ENCODE results near the gene JOSD1. TPM values are rescaled to one million over a fixed set of nuclear protein-coding genes. Genes with fewer than 3 reads are reported as not detected.

JOSD1 gene
- total and polyA plus RNA-seq, 9 of the 15 experiments (the other 6 are each of a cell fraction or from before 2014, with no cell fraction given): 8.9 to 39.1 (median 30.4) TPM

DNA sequence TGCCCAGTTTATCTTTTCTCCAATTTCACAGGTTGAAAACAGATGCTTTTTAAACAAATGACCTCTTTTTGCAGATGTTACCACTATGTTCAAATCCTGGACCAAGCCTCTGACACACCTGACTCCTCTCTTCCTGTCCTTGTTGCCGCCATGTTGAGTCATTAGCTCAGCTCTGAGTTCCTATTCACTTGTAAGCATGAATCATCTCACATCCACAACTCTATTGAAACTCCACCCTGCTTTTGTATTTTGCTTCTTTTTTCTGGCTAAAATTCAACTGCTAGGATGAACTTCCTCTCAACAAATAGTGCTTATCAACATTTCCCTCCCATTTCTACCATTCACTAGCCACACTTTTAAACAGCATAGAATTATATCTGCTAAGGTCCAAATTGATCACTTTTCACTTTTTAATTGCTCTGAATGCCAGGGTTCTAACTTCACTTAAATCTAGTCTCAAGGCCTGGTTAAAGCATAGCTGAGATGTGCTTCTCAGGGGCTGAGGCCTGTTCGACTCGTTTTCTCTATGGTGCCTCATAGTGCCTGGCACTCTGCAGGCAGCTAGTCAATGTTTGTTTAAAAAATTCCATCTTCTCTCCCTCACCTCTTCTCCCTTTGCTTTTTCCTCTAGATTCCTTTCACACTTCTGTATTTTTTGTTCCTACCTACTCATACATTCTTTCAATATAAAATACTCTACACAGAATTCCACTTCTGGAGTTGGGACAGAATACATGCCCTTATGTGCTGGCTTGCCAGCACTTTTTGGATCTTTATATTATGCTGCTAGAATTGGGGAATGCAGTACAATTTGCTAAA, 3.9 kb downstream of the JOSD1 start (continued):
- TF ChIP-seq NFIX (CRISPR knock-in tag; IDR thresholded peaks at IDR 0.05; ENCODE audit: low read depth): no peak
- TF ChIP-seq, protein P1, sequence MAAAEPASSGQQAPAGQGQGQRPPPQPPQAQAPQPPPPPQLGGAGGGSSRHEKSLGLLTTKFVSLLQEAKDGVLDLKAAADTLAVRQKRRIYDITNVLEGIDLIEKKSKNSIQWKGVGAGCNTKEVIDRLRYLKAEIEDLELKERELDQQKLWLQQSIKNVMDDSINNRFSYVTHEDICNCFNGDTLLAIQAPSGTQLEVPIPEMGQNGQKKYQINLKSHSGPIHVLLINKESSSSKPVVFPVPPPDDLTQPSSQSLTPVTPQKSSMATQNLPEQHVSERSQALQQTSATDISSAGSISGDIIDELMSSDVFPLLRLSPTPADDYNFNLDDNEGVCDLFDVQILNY (CRISPR knock-in tag; IDR thresholded peaks at IDR 0.05): no peak
- TF ChIP-seq JUND (IDR thresholded peaks at IDR 0.05; ENCODE audit: borderline replicate concordance, low read depth, low read length): peak; percentile 52; the same call in 1 of the 2 replicates
- peak; percentile 40; the same call in 1 of the 3 replicates for TF ChIP-seq JUND (tag; IDR thresholded peaks at IDR 0.05; ENCODE audit: borderline replicate concordance, low read depth, low read length)
- no peak for TF ChIP-seq RB1 (IDR thresholded peaks at IDR 0.05; ENCODE audit: low read depth)
- TF ChIP-seq HLTF (IDR thresholded peaks at IDR 0.05): no peak
- TF ChIP-seq ZNF57 (CRISPR knock-in tag; IDR thresholded peaks at IDR 0.05): no peak
- TF ChIP-seq DPF2 (IDR thresholded peaks at IDR 0.05): 0 out of 2 replicates have a peak, but pooled peaks have one; percentile 25
- no peak for TF ChIP-seq SMAD1 (IDR thresholded peaks at IDR 0.05; ENCODE audit: low read depth, low read length, partially characterized antibody)
- TF ChIP-seq ELF2 (CRISPR knock-in tag; IDR thresholded peaks at IDR 0.05): no peak

DNA sequence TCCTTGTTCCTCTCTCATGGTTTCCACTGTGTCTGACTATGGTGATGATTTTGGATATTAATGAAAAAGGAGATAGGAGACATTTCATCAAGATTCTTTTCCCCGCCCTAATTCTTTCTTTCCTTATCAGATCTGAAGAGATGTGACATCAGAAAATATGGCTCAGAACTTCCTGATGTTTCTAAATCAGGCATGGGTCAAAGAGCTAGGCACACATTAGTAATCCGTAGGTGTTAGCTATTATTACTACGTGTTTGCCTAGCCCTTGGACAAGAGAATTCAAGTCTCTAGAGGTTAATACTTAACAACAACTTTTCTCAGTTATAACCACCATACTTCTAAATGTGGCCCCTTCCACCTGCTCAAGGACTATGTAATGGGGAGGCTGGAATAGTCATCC, 5.8 kb downstream of the JOSD1 start:
- DNase-seq (ENCODE audit: extremely low read depth in 1 of 4, low spot score in 3 of 4): no peak
- ChIA-PET POLR2A (interaction anchor here (0.7 to 1.7 kb wide), 3 partner anchors 11 to 398 kb away, joined by 3 to 8 read pairs (median 4); partner anchors contain the start of genes GTPBP1 and TOMM22), CTCF (ENCODE audit: low intra/inter-chr PET ratio) (no interaction called here)
- Histone ChIP-seq H3K27ac (ENCODE audit: extremely low read depth, low read depth, low read length) (no peak overlapping the region), H3K79me2 (ENCODE audit: control insufficient read depth, insufficient read depth, low read length) (peaks cover 74% of the 10 kb centered on the region), H3K9ac (ENCODE audit: insufficient read depth in 1 of 2, low read depth in 2 of 2, low read length in 2 of 2) (no peak overlapping the region), H3K36me3 (ENCODE audit: control insufficient read depth, insufficient read depth, low read length) (peaks cover 54% of the 10 kb centered on the region), H3K4me1 (replicated peaks in 1 of 2; ENCODE audit: control insufficient read depth in 2 of 2, insufficient read depth in 2 of 2, low read length in 2 of 2) (peaks cover 23 to 41% of the 10 kb centered on the region in 2 experiments; a peak in 4 of 5 replicates), H3K4me2 (ENCODE audit: insufficient read depth, low read length) (no peak overlapping the region), H3K9me3 (replicated peaks; ENCODE audit: control insufficient read depth, insufficient read depth, low read depth, low read length) (no peaks in the 10 kb centered on the region), H2AFZ (ENCODE audit: low read depth, low read length) (no peak overlapping the region), H4K20me1 (replicated peaks; ENCODE audit: control insufficient read depth, insufficient read depth, low read length) (no peaks in the 10 kb centered on the region; the same call in 1 of the 2 replicates), H3K27me3 (ENCODE audit: control insufficient read depth in 2 of 2, insufficient read depth in 2 of 2, low read length in 2 of 2) (no peaks in the 10 kb centered on the region), H3K4me3 (no peak overlapping the region), H3K9me1 (ENCODE audit: control insufficient read depth, insufficient read depth, low read length) (peaks cover 3% of the 10 kb centered on the region)
- 59% methylated on average over 3 of the region's 3 CpGs for WGBS (ENCODE audit: insufficient coverage, low coverage, missing lambda C conversion rate)
- intact Hi-C loops (cut with micrococcal nuclease): no loop called here
- FAIRE-seq: no peak
- no TSS peak for BruUV-seq (replicated peaks)
- in situ Hi-C loops (cut with MboI): no loop called here
- no peak for ATAC-seq
- TF ChIP-seq, protein P2, sequence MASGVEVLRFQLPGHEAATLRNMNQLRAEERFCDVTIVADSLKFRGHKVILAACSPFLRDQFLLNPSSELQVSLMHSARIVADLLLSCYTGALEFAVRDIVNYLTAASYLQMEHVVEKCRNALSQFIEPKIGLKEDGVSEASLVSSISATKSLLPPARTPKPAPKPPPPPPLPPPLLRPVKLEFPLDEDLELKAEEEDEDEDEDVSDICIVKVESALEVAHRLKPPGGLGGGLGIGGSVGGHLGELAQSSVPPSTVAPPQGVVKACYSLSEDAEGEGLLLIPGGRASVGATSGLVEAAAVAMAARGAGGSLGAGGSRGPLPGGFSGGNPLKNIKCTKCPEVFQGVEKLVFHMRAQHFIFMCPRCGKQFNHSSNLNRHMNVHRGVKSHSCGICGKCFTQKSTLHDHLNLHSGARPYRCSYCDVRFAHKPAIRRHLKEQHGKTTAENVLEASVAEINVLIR (CRISPR knock-in tag; IDR thresholded peaks at IDR 0.05): no peak
- TF ChIP-seq ELF1 (tag; IDR thresholded peaks at IDR 0.05) (no peak), EP400 (IDR thresholded peaks at IDR 0.05) (no peak)
- TF ChIP-seq, protein P3, sequence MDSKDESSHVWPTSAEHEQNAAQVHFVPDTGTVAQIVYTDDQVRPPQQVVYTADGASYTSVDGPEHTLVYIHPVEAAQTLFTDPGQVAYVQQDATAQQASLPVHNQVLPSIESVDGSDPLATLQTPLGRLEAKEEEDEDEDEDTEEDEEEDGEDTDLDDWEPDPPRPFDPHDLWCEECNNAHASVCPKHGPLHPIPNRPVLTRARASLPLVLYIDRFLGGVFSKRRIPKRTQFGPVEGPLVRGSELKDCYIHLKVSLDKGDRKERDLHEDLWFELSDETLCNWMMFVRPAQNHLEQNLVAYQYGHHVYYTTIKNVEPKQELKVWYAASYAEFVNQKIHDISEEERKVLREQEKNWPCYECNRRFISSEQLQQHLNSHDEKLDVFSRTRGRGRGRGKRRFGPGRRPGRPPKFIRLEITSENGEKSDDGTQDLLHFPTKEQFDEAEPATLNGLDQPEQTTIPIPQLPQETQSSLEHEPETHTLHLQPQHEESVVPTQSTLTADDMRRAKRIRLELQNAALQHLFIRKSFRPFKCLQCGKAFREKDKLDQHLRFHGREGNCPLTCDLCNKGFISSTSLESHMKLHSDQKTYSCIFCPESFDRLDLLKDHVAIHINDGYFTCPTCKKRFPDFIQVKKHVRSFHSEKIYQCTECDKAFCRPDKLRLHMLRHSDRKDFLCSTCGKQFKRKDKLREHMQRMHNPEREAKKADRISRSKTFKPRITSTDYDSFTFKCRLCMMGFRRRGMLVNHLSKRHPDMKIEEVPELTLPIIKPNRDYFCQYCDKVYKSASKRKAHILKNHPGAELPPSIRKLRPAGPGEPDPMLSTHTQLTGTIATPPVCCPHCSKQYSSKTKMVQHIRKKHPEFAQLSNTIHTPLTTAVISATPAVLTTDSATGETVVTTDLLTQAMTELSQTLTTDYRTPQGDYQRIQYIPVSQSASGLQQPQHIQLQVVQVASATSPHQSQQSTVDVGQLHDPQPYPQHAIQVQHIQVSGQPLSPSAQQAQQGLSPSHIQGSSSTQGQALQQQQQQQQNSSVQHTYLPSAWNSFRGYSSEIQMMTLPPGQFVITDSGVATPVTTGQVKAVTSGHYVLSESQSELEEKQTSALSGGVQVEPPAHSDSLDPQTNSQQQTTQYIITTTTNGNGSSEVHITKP (IDR thresholded peaks at IDR 0.05; ENCODE audit: partially characterized antibody): no peak
- TF ChIP-seq, protein P4, sequence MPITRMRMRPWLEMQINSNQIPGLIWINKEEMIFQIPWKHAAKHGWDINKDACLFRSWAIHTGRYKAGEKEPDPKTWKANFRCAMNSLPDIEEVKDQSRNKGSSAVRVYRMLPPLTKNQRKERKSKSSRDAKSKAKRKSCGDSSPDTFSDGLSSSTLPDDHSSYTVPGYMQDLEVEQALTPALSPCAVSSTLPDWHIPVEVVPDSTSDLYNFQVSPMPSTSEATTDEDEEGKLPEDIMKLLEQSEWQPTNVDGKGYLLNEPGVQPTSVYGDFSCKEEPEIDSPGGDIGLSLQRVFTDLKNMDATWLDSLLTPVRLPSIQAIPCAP (CRISPR knock-in tag; IDR thresholded peaks at IDR 0.05; ENCODE audit: borderline replicate concordance): no peak

Data from K562 (cell line).